Lower leg skin (tissue), 4 donors: ENCODE data around the gene HTR1B. TPM values are rescaled to one million over a fixed set of nuclear protein-coding genes. Genes with fewer than 3 reads are reported as not detected.

Source experiments
- DNase-seq, 2 donors: peaks; one replicate each; pipeline ENCODE4 v3.0.0-alpha.2; 2019; ENCODE audit warnings: low spot score in 2 of 2
- H3K4me3 ChIP-seq: fragments of 200-600 bp; sonication (generic); 2 replicates; pipeline ENCODE4 v1.5.1; 2017; ENCODE audit warnings: mild to moderate bottlenecking, low read depth; ENCODE audit not compliant: poor library complexity, severe bottlenecking
- CTCF ChIP-seq, 3 donors: fragments of 450-650 bp; IDR thresholded peaks; one replicate each; pipeline ENCODE4 v1.5.1; 2016; ENCODE audit warnings: antibody characterized with exemption in 3 of 3, mild to moderate bottlenecking in 3 of 3, moderate library complexity in 2 of 3
- POLR2A ChIP-seq, 2 donors: fragments of 450-650 bp; IDR thresholded peaks; one replicate each; pipeline ENCODE4 v1.6.1; 2016 to 2017; ENCODE audit warnings: antibody characterized with exemption in 2 of 2, mild to moderate bottlenecking in 1 of 2, moderate library complexity in 1 of 2
- WGBS, 2 donors: methylation state at CpG; one replicate each; pipeline ENCODE4 v1.1.5; 2018; 5-methylcytosine and 5-hydroxymethylcytosine counted together
- intact Hi-C: fragments of 100-400 bp; cut with DNase I; formaldehyde crosslinking; loops from one replicate; pipeline ENCODE4 v1.15.0; 2023; ENCODE audit warnings: low total_unique reads
- total RNA-seq, 4 donors: library from RNA; depleted of rRNA; stranded (reverse); fragments of >200 nt; gene quantifications; one replicate each; pipeline ENCODE4 v1.1.0, GENCODE V29; 2016

HTR1B gene
- total RNA-seq, 4 donors from 2014 or later, result 0.39 TPM; not detected in 3

- DNase-seq, result no peak
- no peak overlapping the region for H3K4me3 ChIP-seq
- intact Hi-C loops, result no loop called here
- 70 to 74% methylated on average over 2 of the region's 2 CpGs for WGBS, 2 donors
- no peak for TF ChIP-seq POLR2A (IDR thresholded peaks at IDR 0.05)
Measured at GRCh38 chr6:77424761-77425160, 38.5 kb downstream of the HTR1B start.

GRCh38 chr6:77416839-77417238, 46.5 kb downstream of the HTR1B start:
- 89 to 96% methylated on average over 2 of the region's 2 CpGs for WGBS, 2 donors
- H3K4me3 ChIP-seq, result no peak overlapping the region
- DNase-seq, result no peak
- TF ChIP-seq CTCF (IDR thresholded peaks at IDR 0.05), result no peak
- no peak for TF ChIP-seq POLR2A (IDR thresholded peaks at IDR 0.05)
- intact Hi-C loops, result no loop called here

- no peak for TF ChIP-seq POLR2A (IDR thresholded peaks at IDR 0.05)
- TF ChIP-seq CTCF (IDR thresholded peaks at IDR 0.05), result no peak
- DNase-seq, result no peak
- 87 to 94% methylated on average over 2 of the region's 2 CpGs for WGBS, 2 donors
- intact Hi-C loops, result no loop called here
- H3K4me3 ChIP-seq, result no peak overlapping the region
Measured at GRCh38 chr6:77415706-77416105, 47.6 kb downstream of the HTR1B start.

Other genes starting within 250 kb of the HTR1B start
- gene MEI4, start 189.5 kb upstream of the HTR1B start, total RNA-seq, result under 1 TPM in 1 of 4 donors, not detected in 3; 0.05 TPM